HG02798 (cell line): Measurements from ENCODE around the gene TGM5.
"Not testable (repeated sequence)": the region's sequence is repeated elsewhere in the genome, so short reads cannot be mapped to it uniquely, and the experiment has no call there.

Experiments used
- ATAC-seq: cut with Tn5 transposase; IDR thresholded peaks from one replicate; pipeline ENCODE4 v1.9.1; 2021; ENCODE audit warnings: mild to moderate bottlenecking; ENCODE audit not compliant: unreplicated experiment, poor library complexity

The TGM5 gene

DNA sequence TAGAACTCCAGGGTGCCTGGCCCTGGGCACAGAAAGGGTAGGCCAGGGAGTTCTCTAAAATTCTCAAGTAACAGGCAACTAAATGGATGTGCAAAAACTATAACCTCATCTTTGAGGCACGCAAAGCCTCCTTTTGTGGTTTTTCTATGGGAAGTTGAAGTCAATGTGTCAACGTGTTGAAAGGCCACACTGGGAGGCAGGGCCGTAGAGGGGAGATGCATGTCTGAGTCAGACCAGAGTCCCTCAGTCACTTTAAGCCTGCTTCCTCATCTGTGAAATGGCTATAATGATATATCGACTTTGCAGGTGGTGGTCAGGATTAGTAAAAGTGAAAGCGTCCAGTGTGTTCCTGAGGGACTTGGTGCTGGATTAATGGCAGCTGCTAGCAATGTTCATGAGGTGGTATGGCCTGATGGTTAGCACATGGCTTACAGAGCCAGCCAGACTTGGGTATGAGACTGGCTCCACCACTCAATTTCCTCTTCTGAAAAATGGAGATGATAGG is 17.0 kb downstream of the TGM5 start:
- peak; percentile 59 for ATAC-seq

DNA sequence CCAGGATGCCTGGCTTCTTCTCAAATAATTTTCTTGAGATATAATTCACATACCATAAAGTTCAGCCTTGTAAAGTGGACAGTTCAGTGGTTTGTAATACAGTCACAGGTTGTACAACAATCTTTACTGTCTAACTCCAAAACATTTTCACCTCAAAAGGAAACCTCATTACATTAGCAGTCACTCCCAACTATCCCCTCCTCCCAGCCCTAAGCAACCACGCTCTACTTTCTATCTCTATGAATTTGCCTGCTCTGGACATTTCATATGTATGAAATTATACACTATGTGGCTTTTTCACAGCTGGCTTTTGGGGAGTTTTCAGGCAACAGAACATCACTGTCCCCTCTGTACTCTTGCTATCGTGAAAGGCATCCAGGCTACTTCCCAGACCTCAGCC is 17.5 kb downstream of the TGM5 start:
- peak; percentile 13 for ATAC-seq

DNA sequence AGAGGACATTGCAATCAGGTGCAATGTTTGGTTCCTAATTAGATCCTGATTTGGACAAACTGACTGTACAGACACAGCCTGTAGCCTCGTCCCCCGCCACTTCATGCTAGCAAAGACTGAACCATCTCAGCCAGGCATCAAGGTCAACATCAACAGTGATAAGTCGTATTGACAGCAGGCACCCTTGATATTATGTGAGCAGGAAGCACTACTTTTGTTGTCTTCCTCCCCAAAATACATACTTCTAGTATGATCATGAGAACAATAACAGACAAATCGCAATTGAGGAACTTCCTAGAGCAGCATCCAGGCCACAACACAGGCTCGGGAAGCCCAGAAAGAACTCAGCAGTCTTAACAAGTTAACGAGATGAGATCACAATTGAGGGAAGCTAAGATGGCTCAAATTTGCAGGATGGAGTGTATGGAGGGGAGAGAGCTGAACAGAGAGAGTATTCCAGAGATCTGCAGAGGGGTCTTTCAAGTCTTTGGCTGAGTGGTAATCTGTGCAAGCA is 20.4 kb downstream of the TGM5 start:
- no peak for ATAC-seq

GRCh38 chr15:43244092-43244491 is 22.6 kb downstream of the TGM5 start:
- no peak for ATAC-seq

GRCh38 chr15:43243020-43243645 is 23.6 kb downstream of the TGM5 start:
- ATAC-seq: no peak

GRCh38 chr15:43242616-43243015 is 24.1 kb downstream of the TGM5 start:
- no peak for ATAC-seq

DNA sequence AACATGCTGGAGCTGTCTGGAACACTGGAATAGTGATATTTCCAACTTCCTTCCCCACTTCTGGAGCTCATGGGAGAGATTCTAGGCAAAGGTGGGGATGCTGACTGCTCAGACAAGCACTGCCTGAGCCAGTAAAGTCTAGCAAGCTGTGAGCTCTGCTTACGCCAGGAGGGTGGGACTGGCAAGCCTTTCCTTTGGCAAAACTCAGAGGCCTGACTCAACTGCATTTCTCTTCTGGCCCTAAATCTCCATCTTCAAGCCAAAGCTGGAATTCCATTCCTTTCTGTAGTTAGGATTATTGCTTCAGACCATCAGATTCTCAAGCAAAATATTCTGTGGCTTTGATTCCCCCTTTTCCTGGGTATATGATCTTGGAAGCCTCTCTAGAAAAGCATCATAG is 25.6 kb downstream of the TGM5 start:
- no peak for ATAC-seq

- ATAC-seq: peak; percentile 39
Observed at GRCh38 chr15:43239732-43240491, 26.8 kb downstream of the TGM5 start.

GRCh38 chr15:43238671-43239131 is 28.0 kb downstream of the TGM5 start:
- no peak for ATAC-seq

GRCh38 chr15:43237842-43238470 is 28.8 kb downstream of the TGM5 start:
- no peak for ATAC-seq

DNA sequence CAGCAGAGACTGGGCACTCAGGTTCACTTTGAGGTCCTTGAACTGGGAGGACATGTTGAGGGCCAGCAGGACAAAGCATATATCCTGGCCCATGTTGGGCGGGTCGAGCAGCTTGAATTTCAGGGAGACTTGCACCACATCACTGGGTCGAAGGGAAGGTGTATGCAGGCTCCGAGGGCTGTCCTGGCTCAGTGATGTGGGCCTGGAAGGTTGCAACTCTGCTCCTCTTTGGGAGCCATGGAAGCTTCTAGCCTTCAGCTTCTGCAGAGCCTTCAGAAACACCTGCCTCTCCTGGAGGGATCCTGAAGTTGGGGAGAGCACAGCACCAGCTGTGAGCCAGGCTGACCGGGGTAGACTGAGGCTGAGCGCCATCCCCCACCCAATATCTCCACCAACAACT is 31.2 kb downstream of the TGM5 start:
- no peak for ATAC-seq

DNA sequence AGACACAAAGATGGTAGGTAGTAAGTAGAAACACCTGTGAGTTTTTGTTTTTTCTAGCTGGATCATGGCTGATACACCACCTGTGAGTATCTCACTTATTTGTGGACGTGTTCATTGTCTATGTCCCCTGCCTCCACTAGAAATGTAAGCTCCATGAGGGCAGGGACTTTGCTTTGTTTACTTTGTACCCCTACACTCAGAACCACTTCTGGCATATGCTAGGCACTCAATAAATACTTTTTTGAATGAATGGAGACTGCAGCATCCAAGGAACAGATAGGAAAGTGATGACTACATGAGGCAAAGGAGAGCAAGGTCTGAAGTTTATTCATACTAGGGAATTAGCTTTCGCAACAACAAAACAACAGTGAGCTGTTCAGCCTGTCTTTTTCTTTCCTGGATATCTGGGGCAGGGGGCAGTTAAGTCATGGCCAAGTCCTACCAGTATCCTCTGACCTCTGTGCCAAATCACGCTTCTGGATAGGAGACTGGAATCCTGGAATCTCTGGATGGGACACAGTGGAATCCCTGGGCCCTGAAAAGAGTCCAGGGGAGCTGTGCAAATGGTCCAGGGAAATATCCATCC is 34.3 kb downstream of the TGM5 start:
- no peak for ATAC-seq

DNA sequence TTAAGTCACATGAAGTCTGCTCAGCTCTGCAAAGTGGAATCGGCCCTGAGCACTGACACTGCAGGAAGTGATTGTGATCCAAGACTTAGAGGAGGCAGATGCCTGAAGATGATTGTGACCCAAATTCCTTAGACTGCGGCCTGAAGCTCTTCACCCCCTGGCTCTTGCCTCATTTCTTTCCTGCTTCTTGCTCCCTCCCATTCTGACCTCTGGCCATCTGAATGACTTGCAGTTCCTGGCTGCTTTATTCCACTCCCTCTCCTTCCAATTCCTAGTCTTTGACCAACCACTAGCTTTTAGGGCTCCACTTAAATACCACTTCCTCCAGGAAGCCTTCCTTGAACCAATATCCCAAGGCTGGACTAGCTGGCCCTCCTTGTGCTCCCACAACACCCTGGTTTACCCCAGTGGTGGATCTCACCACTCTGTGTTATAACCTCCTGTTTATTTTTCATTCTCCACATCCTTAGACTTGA is 36.0 kb downstream of the TGM5 start:
- no peak for ATAC-seq

DNA sequence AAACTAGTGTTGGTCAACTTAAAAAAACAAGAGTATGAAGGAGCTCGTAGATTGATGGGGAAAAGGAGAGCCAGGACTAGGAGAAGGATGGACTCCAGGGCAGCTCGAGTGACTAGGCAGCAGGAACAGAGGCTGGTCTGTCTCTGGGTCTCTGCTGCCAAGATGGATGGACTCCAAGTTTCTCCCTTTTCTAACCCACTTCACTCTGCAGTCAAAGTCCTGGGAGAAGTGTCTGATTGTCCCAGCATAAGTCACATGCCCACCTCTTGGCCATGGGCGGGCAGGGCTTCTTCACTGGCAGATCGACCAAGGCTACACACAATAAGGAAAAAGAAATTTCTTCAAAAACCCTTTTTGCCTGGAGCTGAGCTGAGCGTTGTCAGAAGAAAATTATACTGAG is 36.8 kb downstream of the TGM5 start:
- no peak for ATAC-seq

DNA sequence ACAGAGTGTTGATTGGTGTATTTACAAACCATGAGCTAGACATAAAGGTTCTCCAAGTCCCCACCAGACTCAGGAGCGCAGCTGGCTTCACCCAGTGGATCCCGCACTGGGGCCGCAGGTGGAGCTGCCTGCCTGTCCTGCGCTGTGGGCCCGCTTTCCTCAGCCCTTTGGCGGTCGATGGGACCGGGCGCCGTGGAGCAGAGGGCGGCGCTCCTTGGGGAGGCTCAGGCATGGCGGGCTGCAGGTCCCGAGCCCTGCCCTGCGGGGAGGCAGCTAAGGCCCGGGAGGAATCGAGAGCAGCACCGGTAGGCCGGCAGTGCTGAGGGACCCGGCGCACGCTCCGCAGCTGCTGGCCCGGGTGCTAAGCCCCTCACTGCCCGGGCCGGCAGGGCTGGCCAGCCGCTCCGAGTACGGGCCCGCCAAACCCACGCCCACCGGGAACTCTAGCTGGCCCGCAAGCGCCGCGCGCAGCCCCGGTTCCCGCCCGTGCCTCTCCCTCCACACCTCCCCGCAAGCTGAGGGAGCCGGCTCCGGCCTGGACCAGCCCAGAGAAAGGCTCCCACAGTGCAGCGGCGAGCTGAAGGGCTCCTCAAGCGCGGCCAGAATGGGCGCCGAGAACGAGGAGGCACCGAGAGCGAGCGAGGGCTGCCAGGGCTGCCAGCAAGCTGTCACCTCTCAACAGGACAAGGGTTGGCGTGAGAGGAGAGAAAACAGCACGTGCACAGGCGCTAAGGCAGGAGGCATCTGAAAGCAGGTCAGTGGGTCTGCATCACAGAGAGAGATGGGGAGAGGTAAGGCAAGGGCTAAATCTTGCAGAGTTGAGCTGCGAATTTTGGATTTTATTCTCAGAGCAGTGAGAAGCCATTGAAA is 40.1 kb downstream of the TGM5 start:
- no peak for ATAC-seq

DNA sequence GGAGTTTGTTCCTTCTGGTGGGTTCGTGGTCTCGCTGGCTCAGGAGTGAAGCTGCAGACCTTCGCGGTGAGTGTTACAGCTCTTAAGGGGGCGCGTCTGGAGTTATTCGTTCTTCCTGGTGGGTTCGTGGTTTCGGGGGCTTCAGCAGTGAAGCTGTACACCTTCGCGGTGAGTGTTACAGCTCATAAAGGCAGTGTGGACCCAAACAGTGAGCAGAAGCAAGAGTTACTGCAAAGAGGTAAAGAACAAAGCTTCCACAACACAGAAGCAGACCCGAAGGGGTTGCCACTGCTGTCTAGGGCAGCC is 40.8 kb downstream of the TGM5 start:
- ATAC-seq: not testable (repeated sequence)

DNA sequence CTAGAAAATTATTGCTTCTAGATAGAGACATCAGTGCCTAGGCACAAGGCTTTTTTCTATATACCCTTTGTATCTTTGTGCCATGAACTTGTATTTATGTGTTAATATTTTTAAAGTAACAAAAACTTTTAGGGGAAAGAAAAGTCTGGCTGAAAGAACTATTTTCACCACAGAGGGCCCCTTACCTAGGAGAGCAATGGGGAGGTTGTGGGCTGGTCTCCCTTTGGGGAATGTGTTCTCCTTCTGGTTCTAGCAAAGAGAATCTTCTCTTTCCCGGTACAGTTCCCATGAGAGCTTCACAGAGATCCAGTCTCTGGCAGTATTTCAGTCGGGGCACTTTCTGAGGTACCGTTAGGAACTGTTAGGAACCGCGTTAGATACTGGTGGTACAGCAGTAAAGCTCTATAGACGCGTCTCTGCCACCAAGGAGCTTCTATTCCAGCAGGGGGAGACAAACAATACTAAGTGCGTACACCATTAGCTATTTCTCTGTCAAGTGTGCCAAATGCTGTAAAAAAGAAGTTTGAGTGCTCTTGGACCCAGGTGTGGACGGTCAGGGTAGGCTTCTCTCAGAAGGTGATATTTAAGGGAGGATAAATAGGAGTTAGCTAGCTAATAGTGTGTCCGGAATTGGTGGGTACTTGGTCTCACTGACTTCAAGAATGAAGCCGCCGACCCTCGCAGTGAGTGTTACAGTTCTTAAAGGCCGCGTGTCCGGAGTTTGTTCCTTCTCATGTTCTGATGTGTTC is 41.4 kb downstream of the TGM5 start:
- no peak for ATAC-seq

DNA sequence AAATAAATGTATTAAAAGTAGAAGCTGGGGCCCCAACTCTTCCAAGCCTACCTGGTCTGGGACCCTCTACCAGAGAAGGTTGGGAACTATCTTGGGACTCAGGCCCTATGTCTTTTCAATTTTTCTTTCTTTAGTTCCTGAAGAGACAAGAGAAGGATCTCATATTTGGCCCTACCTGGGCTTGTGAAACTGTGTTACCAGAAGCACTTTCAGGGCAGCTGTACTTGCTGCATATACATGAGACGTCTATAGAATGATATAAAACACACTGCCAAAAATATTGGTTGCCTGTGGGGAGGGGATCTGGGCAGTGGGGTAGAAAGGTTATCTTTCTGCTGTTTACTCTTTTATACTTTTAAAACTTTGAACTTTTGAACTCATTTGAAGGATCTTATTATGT is 45.3 kb downstream of the TGM5 start:
- no peak for ATAC-seq

DNA sequence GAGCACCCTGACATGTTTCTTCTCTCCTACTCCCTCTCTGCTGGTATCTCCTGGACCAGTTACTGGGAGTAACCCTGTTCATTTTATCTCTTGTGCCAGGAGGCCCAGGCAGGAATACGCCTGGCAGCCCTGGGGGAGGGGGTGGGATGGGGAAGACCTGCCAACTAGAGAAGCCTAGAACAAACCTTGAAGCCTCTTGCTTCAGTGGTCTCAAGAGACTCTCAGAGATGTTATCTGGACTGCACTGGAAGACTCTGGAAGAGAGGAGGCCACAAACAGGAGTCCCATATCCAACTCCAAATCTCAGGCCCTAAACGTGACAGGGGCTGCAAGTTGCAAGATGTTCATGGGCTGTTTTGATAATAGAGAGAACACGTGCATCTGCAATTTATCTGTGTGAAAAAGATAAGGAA is 45.7 kb downstream of the TGM5 start, which contains the start of gene EPB42:
EPB42 (minus strand) TSS at position 28 of the 413 bp plus-strand sequence. CDS start 193 bp downstream, outside the sequence.
- ATAC-seq: no peak
